NCI-H187 treated with DMSO at 0.1 percent for 48 hours (cell line): ENCODE measurements around the gene PRAMEF10.
"Not testable (repeated sequence)": the region's sequence is repeated elsewhere in the genome, so short reads cannot be mapped to it uniquely, and the experiment has no call there.

Experiments used
- DNase-seq: peaks from one replicate; lab custom pipeline; 2025; lab: John Stamatoyannopoulos, UW

PRAMEF10 gene, protein sequence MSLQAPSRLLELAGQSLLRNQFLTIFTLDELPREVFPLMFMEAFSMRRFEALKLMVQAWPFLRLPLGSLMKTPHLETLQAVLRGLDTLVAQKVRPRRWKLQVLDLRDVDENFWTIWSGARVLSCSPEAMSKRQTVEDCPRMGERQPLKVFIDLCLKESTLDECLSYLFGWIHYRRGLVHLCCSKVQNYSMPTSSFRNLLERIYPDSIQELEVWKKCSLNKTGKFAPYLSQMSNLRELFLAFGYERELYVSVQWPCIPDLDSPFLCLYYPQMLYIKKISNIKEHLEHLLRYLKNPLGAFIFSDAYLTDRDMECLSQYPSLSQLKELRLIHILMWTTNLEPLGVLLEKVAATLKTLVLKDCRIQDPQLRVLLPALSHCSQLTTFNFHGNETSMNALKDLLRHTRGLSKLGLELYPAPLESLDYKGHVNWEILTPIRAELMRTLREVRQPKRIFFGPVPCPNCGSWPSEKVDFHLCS

DNA sequence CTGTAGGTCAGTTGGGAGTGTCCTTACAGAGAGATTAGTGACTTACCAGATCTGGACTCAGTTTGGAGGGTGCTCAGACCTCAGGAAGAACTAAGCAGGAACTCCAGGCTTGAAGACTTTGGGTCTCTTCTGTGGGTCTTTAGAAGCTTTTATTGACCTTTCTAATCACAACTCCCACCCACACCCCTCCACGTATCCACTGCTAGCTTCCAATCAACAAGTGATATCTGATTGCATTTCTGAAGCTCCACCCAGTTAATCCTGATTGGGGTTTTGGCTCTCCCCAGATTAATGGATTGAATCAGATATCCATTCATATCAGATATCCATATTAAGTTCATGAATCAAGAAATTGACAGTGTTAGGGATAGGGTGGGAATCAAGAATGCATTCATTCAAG lies at the start of gene PRAMEF10:
Gene PRAMEF10, minus strand, starts transcription at position 101 of the 400 bp plus-strand sequence. CDS start 2,423 bp downstream, outside the sequence.
- DNase-seq, result not testable (repeated sequence)

DNA sequence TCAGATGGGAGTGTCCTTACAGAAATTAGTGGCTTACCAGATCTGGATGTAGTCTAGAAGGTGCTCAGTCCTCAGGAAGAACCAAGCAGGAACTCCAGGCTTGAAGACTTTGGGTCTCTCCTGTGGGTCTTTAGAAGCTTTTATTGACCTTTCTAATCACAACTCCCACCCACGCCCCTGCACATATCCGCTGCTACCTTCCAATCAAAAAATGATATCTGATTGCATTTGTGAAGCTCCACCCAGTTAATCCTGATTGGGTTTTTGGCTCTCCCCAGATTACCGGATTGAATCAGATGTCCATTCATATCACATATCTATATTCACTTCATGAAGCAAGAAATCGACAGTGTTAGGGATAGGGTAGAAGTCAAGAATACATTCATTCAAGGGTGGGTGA lies 49.4 kb upstream of the PRAMEF10 start, which contains the start of gene PRAMEF6:
Gene PRAMEF6, minus strand, starts transcription at position 101 of the 400 bp plus-strand sequence. CDS start 5,062 bp downstream, outside the sequence.
- DNase-seq, result not testable (repeated sequence)

DNA sequence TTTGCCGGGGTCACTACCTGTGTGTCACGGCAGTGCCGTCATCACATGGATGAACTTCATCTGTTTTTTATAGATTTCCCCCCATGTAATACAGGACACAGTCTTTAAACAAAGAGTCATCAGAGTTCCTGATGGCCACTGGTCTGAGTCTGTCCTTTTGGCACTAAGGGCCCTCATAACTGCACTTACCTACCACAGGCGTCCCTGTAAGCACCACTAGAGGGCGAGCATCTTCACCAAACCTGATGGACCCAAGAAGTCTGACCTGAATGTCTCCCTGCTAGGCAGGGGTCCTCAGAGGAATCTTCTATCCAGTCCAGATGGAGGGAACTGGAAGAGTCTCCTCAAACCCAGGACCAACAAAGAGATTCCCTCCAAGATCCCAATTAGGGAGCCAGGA lies 26.3 kb upstream of the PRAMEF10 start:
- DNase-seq, result not testable (repeated sequence)

DNA sequence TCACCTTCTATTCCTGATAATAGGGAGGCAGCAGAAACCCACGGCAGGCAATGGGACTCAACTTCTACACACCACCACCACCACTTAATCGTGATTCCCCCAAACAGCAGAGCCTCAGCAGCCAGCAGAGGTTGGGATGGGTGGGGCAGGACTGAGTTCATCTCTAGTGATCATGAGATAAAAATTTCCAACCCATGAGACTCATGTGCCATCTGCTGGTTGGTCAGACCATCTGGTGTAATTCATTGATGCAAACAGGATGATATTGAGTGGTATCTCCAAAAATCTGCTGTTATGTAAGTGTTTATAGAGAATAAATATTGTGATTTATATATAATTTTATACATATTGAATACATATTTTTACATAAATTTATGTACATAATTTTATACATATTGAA lies 23.7 kb upstream of the PRAMEF10 start:
- not testable (repeated sequence) for DNase-seq

DNA sequence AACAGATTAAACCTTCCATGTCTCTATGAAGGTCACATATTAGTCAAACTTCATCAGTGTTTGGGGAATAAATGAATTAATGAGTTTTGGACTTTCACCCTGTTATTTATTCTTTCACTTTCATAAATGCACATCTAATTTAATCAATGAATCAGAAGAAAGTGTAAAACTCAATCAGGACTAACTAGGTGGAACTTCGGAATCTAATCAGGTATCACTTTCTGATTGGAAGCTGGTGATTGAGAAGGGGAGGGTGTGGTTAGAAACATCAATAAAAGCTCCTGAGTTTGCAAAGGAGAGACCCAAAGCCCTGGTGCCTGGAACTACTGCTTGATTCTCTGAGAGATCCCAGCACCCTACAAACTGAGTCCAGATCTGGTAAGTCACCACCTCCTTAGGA lies 18.2 kb upstream of the PRAMEF10 start, which contains the start of gene PRAMEF7:
Gene PRAMEF7, plus strand, starts transcription at position 301 of the 400 bp plus-strand sequence. CDS start 1,083 bp downstream, outside the sequence.
- not testable (repeated sequence) for DNase-seq

DNA sequence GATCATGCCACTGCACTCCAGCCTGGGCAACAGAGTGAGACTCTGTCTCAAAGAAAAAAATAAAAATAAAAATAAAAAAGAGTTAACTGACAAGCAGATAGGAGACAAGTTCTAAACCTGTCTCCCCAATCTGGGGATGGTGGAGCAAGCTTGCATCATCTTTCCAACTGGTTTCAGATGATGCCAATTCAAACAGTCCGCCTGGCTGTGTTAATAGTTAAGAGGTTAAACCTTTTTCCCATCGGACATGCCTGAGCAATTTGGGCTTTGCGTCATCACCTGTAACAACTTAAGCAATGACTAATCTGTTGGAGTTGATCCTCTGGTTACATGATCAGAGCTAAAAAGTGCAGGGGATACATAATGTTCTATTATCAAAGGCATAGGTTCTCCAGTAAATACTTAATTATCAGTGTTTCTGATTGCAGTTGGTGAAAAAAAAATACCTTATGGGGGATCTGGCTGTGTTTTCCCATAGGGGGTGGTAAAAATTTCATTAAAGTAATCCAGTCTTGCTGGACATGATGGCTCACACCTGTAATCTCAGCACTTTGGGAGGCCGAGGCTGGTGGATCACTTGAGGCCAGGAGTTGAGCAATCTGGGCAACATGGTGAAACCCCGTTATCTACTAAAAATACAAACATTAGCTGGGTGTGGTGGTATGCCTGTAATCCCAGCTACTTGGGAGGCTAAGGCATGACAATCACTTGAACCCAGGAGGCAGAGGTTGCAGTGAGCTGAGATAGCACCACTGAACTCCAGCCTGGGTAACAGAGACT lies 5.9 kb upstream of the PRAMEF10 start:
- not testable (repeated sequence) for DNase-seq

DNA sequence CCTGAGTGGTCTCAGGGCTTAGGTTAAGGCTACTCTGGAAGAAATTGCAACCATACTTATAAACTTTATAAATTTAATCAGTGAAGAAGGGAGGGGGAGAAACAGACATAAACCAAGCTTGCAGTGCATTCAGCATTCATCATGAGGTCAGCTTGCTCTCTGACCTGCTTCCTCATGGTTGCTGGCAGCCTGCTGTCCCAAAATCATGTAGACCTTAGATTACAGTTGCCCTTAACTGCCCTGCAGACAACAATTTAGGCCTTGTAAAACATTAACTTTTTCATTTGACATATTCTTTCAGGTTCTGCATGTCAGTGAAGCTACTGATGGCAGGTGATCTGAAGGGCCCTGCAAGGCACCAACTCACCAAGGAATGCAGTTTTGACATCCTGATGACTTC lies 1.1 kb upstream of the PRAMEF10 start:
- DNase-seq, result not testable (repeated sequence)

DNA sequence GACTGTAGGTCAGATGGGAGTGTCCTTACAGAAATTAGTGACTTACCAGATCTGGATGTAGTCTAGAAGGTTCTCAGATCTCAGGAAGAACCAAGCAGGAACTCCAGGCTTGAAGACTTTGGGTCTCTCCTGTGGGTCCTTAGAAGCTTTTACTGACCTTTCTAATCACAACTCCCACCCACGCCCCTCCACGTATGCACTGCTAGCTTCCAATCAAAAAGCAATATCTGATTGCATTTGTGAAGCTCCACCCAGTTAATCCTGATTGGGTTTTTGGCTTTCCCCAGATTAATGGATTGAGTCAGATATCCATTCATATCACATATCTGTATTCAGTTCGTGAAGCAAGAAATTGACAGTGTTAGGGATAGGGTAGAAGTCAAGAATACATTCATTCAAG lies 12.0 kb downstream of the PRAMEF10 start, which contains the start of gene PRAMEF4:
Gene PRAMEF4, minus strand, starts transcription at position 101 of the 400 bp plus-strand sequence. CDS start 2,807 bp downstream, outside the sequence.
- DNase-seq, result not testable (repeated sequence)

DNA sequence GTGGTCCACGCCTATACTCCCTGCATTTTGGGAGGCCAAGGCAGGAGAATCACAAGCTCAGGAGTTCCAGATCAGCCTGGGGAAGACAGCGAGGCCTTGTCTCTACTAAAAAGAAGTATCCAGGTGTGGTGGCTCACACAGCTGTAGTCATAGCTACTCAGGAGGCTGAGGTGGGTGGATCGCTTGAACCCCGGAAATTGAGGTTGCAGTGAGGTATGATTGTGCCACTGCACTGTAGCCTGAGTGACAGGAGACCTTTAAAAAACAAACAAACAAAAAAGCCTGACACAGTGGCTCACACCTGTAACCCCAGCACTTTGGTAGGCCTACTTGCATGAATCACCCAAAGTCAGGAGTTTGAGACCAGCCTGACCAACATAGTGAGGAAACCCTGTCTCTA lies 19.6 kb downstream of the PRAMEF10 start:
- DNase-seq, result not testable (repeated sequence)

DNA sequence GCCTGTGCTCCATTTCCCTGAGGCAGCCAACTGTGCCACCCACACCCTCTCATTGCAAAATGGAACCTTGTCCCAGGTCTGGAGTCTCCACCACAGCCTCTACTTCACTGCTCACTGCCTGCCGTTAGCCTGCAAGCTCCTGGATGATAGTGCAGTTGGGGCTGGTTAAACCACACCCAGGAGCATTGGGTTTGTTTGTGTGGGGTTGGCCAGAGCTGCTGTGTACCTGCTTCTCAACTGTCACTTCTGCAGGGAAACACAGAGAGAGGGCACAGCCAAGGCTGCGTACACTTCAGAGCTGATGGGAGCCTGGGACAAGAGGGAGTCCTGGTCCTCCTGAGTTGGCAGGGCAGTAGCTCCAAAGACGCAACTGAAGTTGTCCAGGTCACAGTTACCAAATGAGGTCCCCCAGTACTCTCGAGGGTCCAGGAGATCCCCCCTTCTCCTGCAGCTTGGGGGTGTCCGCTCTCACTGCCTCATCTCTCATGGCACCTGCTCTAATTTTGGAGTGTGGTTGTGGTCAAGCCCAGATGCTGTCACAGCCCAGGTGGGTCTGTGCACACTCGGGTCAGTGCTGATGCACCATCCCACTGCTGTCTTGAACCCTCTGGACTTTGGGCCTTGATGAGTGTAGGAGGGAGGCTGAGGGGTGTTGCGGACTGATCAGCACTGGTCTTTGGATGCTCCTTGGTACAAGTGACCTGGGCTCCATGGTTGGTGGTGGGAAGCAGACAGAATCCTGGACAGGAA lies 34.8 kb downstream of the PRAMEF10 start:
- not testable (repeated sequence) for DNase-seq

DNA sequence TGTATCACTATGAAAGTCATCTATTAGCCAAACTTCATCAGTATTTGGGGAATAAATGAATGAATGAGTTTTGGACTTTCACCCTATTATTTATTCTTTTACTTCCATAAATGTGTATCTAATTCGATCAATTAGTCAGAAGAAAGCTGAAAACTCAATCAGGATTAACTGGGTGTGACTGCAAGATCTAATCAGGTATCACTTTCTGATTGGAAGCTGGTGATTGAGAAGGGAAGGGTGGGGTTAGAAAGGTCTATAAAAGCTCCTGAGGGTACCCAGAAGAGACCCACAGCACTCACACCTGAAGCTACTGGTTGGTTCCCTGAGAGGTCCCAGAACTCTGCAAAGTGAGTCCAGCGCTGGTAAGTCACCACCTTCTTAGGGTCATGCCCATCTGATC lies 41.3 kb downstream of the PRAMEF10 start, which contains the start of gene PRAMEF2:
Gene PRAMEF2, plus strand, starts transcription at position 301 of the 400 bp plus-strand sequence. CDS start 1,924 bp downstream, outside the sequence.
- DNase-seq, result not testable (repeated sequence)

DNA sequence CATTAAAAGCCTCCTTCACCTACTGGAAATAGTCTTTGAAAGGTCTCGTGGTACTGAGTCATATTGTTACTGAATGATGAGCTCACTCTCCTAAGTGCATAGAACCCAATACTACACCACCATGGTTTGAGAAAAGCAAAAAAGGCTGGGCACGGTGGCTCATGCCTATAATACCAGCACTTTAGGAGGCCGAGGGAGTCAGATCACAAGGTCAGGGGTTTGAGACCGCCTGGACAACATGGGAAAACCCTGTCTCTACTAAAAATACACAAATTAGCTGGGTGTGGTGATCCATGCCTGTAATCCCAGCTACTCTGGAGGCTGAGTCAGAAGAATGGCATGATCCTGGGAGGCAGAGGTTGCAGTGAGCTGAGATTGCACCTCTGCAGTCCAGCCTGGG lies 46.3 kb downstream of the PRAMEF10 start:
- no peak for DNase-seq

DNA sequence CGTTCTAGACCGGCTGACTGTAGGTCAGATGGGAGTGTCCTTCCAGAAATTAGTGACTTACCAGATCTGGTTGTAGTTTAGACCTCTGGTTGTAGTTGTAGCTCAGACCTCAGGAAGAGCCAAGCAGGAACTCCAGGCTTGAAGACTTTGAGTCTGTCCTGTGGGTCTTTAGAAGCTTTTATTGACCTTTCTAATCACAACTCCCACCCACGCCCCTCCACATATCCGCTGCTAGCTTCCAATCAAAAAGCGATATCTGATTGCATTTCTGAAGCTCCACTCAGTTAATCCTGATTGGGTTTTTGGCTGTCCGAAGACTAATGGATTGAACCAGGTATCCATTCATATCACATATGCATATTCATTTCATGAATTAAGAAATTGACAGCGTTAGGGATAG lies 49.5 kb downstream of the PRAMEF10 start, which contains the start of gene HNRNPCL1:
Gene HNRNPCL1, minus strand, starts transcription at position 101 of the 400 bp plus-strand sequence. CDS start 431 bp downstream, outside the sequence.
- DNase-seq, result not testable (repeated sequence)
